NCI-H748 treated with DMSO at 0.1 percent for 48 hours (cell line): ENCODE data around the gene PRAC2.

ENCODE experiments used
- DNase-seq: peaks from one replicate; lab custom pipeline; 2025; lab: John Stamatoyannopoulos, UW

PRAC2 gene

GRCh38 chr17:48720266-48721008 lies 2.5 kb upstream of the PRAC2 start:
- DNase-seq = no peak

DNA sequence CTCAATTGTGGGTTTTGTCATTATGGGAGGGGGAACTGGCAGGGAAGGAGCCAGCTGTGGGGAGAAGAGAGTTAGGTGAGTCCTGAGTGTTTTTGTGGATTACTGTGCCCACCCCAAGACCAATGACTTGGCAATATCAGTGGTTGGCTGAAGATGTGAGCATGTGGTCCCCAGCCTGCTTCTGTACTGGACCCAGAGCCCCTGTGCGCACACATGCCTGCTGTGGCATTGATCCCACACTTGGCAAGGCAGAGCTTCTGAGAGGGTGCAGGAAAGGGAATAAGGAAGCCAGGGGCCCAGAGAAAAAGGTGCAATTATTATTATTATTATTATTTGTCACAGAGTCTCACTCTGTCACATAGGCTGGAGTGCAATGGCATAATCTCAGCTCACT lies 2.0 kb upstream of the PRAC2 start:
- no peak for DNase-seq

- no peak for DNase-seq
Measured at GRCh38 chr17:48722201-48722907, 631 bp upstream of the PRAC2 start, which contains the start of gene PRAC1. Gene PRAC1, minus strand, starts transcription at chr17:48722518. Its CDS starts 126 bp downstream, at chr17:48722392.

- DNase-seq = peak; percentile 10
Measured at GRCh38 chr17:48723423-48724250, 652 bp downstream of the PRAC2 start.

DNA sequence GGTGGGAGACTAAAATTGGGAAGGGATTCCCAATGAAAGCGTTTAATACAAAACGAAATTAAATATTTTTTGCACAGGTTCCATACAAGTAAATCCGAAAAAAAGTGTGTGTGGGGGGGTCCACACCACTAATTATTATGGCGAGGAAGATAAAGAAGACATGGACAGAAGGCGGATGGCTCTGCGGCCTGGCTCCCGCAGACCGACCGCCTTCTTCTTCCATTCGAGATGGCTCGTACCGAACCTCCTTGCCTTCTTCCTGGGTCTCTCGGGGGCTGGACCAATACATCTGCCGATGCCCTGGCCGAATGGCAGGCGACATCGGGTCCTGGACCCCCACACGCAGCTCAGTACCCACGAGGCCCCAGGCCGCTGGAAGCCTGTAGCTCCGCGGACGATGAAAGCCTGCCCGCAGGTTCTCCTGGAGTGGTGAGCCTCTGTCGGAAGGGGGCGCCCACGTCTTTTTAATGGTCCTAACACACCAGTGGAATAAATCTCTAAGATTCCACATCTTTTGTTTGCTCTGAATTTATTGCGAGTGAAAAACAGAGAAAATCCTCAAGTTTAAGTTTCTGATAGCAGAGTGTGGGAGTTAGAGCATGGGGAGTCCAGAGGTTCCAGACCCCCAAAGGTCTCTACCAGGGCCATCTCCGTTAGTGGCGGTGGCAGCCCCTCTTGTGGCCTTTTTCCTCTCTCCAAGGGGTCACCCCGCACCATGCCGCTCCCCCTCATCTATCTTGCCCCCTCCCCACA lies 1.4 kb downstream of the PRAC2 start:
- peak; percentile 42 for DNase-seq

DNA sequence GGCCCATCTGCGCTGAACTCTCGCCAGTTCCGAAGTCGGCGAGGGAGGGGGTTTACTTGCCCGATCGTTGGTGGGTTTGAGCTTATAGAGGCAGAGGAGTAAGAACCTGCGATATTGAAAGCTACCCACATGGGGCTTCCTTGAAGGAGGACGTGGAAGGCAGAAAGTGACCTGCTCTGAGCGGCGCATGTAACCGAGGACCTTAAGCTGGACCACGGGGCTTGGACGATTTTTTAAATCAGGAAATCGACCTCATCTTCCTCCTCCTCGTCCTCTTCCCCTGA lies 2.0 kb downstream of the PRAC2 start:
- DNase-seq = no peak

DNA sequence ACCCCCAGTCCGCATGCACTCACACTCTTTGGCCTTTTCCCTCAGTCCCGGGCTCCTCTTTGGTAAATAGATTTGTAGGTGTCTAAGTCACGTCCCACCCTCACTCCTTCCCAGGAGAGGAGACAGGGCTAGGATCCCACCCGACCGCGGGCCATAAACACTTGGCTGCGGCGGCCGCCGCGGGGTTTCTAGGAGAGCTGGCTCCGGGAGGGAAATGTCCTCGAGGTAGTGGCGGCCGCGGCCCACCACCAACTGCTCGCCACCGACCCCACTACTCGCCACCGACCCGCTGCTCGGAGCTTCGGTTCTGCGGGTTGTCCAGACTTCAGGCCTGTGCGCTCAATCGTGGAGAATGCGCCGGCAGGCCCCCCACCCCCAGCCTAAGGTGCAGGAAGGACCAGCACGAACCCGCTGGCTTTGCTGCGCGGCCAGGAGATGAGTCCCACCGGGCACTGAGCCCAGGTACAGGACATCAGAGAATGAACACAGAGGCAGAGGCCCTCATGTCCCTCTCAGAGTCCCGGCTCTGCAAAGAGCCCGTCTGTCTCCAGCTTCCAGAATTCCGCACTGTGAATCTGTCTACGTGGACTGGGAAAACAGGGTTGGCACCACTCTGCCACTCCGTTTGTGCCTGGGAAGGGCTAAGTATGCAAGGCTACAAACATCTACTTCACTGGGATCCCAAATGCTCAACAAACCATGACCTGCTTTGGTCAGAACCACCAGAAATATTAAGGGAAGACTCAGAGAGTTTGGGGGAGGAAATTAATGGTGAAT lies 2.5 kb downstream of the PRAC2 start:
- DNase-seq = no peak

GRCh38 chr17:48726114-48726915 lies 3.3 kb downstream of the PRAC2 start:
- no peak for DNase-seq

DNA sequence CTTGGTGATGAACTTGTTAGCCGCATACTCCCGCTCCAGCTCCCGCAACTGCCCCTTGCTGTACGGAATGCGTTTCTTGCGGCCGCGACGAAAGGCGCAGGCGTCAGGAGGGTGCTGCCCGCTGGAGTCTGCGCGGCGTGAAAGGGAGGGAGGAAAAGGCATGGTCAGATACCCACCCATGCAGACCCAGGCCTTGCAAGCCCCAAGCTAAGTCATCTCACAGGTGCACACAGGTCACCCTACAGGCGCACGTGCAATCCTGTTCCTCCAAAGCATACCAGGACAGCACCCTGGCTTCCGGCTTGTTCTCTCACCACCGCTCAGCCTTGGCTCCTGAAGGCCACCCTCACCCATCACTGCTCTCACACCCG lies 3.9 kb downstream of the PRAC2 start:
- no peak for DNase-seq

DNA sequence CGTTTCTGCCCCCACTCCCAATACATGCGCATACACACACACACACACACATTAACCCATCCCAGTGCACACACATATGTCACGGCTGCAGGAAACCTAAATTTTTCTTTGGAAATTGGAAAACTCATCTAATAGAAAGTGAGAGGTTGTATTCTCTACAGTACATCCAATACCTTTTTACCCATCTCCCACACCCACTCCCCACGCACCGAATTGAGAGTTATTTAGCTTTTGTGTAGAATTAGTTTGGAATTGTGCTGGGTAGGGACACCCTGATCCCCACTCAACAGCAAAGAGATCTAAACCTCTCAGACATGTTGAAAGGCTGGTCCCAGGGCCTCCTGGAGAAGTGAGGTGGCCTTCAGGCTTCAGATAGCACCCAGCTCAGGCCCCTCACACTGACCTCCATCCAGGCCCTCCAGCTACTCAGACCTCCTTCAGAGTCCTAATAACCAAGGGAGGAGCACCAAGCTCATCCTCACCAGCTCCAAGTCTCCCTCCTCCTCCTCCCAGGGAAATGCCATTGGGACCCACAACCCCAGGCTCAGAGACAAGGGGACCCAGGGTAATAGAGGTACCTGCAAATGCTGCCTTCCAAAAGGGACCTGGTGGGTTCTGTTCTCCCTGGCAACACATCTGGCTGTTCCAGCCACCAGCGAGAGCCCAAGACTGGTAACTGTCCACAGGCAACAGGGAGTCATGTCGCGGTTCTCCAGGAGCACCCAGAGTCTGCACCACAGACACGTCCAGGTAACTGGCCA lies 4.6 kb downstream of the PRAC2 start:
- DNase-seq = no peak

DNA sequence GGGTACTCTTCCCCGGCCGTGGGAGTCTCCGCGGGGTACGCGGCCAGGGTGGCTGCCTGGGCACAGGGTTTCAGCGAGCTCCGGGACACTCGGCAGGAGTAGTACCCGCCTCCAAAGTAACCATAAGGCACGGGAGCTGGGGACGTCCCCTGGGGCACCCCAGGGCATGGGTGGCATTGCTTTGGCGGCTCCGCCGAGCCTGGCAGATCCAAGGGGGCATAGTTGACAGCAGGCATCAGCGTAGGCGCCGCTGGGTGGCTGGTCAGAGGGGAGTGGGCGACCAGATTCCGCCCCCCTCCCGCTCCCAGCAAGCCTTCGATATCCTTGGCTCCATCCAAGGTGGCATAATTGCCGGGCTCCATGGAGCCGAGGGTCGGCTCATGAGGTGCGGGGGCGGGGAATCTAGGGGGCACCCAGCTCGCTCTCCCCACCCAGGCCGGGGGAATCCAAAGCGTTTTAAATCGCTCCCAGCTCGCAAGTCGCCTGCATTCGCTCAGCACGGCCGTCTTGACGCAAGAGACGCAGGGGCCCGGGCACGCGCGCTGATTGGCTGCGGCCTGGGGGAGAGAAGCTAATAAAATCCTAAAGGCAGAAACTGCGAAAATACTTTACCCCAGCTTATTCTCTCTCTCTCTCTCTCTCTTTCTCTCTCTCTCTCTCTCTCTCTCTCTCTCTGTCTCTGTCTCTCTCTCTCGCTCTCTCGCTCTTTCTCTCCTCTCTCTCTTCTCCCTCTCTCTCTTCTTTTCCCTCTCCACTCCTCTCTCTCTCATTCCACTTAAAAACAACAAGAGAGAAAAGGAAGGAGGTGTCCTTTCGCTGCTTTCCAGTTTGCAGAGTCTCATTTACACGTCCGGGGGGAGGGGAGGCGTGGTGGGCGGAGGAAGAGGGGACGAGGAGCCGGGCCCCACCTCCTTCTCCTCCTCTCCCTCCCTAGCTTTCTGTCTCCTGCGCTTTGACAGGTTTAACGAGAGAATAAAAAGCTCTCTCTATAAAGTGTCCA lies 5.5 kb downstream of the PRAC2 start, which contains the start of gene HOXB13:
TSS of gene HOXB13 (minus strand) at position 519 of the 1,000 bp plus-strand sequence. CDS start at position 362, 157 bp downstream.
- peak; percentile 20 for DNase-seq

DNA sequence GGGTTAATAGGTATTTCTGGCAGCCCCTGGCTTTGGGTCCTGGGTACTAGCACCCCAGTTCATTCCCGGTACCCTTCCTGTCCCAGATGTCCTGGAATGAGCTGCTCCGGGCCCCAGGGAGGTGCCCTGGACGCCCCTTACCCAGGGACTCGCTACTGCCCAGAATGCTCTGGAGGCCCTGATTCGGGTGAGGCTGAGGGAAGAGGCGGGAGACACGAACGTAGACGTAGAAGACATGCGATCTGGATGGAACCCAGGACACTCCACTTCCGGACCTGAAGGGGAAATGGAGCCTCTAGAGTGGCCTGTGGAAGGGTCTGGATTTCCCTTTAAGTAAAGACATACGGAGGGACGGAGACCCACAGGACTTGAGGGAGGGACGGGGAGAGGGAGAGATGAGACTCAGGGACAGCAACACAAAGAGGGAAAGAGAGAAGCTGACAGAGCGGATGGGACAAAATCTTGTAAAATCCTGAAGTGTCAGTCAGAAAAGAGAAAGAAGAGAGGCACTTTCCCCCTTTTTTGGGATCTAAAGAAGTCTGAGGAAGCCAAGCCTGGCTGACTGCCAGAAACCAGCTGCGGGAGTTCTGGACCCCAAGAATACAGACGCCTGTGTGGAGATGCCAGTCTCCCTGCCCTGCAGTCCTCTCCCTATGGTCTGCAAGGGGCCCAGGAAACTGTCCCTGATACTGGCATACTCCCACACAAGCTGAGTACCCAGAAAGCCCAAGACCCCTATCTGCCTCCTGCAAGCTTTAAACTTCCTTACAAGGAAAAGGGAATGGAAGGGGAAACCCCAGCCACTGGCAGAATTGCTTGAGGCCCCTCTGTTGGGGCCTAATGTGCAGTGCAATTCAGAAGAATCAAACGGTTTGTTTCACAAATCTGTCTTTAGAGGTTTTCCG lies 6.6 kb downstream of the PRAC2 start:
- DNase-seq = no peak

- DNase-seq = no peak
Measured at GRCh38 chr17:48730240-48730550, 7.2 kb downstream of the PRAC2 start.

DNA sequence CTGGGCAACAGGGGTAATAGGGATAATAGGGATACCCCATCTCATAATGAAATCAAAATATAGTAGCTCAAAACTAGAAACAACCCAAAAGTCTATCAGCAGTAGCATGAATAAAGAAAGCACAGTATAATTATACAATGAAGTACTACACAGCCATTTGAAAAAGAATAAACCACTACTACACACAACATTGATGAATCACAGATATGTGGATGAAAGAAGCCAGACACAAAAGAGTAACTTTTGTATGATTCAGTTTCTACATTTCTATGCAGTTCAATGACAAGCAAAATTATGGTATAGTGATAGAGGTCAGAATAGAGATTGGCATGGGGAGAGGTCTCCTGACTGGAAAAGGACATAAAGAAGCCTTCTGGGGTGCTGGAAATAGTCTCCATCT lies 8.4 kb downstream of the PRAC2 start:
- DNase-seq = no peak

- no peak for DNase-seq
Measured at GRCh38 chr17:48732688-48733629, 10.0 kb downstream of the PRAC2 start.

DNA sequence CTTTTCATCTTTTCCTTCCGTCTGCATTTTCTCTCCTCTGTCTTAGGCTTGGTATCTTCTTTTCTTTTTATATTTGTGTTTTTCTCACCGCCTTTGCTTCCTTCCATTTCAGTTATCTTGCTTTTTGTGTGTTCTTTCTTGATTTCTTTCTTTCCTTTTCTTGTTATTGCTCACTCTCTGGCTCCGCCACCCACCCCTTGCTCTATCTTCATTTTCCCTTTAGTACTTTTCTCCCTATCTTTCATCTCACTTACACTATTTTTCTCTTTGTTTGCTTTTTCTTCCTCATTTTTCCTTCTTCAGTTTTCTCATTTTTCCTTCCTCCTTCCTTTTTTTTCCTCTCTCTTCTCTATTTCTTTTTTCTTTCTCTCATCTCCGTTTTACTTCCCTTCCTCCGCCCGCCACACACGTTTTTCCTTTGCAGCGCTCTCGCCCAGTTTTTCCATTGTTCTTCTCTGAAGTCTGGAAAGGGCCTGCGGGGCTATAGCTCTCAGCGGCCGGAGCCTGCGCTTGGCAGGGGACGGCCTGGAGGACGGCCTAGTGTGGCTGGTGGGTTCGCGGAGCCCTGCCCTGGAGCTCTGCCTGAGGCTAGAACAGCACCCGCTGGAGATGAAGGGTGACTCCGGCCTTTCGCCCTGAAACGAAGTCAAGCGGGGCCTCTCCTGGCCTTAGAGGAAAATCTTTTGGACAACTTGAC lies 10.8 kb downstream of the PRAC2 start:
- DNase-seq = no peak
